Colon (tissue), 2 donors: ENCODE data around the gene ALKBH7.
"Not testable (repeated sequence)": the region's sequence is repeated elsewhere in the genome, so short reads cannot be mapped to it uniquely, and the experiment has no call there.

Experiments used
- FAIRE-seq: peaks from 2 replicates; lab custom pipeline; 2012; peaks lifted over from hg19 to GRCh38; lab: Jason Lieb, UNC
- donor health status: control.
- donor health status: control.

The ALKBH7 gene

DNA sequence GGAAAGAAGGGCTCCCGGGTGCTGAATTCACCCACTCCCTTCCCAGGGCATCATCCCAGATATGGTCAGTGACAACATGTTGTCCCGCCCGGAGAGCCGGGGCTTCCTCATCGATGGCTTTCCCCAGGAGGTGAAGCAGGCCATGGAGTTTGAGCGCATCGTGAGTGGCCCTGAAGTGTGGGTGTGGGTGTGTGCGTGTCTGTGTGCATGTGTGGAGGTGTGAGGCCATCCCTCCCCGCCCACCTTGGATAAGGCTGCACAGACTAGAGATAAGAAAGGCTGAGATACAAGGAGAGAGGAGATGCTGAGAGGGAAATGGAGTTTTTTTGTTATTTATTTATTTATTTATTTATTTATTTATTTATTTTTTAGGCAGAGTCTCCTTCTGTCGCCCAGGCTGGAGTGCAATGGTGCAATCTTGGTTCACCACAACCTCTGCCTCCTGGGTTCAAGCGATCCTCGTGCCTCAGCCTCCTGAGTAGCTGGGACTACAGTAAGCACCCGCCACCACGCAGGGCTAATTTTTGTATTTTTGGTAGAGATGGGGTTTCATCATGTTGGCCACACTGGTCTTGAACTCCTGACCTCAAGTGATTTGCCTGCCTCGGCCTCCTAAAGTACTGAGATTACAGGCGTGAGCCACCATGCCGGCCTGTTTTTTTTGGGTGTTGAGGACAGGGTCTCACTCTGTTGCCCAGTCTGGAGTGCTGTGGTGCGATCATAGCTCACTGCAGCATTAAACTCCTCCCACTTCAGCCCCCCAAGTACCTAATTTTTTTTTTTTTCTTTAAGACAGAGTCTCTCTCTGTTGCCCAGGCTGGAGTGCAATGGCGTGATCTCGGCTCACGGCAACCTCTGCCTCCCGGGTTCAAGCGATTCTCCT lies 27.7 kb downstream of the ALKBH7 start:
- FAIRE-seq: not testable (repeated sequence)

DNA sequence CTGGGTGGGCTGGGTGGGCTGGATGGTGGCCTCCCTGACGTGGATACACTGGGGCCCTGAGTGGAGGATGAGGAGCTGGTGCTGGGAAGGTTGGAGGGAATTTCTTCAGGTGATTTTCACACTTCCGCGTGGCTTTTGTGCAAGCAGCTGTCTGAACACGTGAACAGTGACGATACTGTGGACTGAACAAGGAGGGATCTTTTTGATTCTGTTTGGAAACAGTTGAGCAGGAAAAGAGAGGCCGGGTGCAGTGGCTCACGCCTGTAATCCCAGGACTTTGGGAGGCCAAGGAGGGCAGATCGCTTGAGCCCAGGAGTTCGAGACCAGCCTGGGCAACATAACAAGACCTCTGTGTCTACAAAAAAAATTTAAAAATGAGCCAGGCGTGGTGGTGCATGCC lies 29.5 kb downstream of the ALKBH7 start:
- no peak for FAIRE-seq

DNA sequence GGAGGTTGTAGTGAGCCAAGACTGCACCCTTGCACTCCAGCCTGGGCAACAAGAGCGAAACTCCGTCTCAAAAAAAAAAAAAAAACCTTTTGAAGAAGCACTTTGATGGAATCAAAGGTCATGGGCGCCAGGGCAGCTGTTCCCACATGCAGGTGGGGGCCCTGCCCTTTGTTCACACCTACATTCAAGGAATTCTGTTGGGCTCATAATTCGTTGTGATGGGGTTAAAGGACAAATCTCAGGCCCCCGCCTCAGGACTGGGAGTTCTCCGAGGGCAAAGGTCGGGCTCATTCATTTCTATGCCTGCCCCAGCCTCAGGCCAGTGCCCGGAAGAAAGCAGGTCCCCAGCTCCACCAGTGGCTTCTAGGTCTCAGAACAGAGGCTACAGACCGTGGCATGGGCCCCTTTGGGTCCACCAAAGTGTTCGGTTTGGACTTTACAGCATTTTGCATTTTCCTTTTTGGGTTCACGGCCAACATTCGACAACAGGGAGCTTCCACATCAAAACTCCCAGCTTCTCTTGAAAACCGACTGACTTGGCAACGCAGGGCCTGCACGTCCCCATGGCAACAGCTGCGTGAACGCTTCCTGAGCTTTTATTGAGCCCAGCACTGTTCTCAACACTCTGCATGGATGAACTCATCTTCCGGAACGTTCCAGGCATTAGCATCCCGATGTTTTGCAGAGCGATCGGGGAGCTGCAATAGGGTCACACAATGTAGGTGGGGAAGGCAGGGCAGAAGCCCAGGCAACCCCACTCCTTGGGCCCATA lies 30.4 kb downstream of the ALKBH7 start:
- no peak for FAIRE-seq

GRCh38 chr19:6406401-6406800 lies 33.8 kb downstream of the ALKBH7 start:
- FAIRE-seq: no peak

DNA sequence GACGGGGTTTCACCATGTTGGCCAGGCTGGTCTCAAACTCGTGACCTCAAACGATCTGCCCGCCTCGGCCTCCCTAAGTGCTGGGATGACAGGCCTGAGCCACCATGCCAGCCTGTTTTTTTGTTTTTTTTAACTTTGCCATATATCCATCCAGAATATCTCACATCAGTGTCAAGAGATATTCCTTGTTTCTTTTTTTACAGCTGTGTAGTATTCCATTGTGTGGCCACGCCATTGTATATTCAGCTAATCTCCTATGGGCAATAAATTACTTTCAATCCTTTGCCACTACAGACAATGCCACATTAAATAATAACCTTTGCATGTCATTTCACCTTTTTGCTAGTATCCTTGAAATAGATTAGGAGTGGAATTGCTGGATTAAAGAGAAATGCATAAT lies 36.8 kb downstream of the ALKBH7 start:
- FAIRE-seq: no peak

DNA sequence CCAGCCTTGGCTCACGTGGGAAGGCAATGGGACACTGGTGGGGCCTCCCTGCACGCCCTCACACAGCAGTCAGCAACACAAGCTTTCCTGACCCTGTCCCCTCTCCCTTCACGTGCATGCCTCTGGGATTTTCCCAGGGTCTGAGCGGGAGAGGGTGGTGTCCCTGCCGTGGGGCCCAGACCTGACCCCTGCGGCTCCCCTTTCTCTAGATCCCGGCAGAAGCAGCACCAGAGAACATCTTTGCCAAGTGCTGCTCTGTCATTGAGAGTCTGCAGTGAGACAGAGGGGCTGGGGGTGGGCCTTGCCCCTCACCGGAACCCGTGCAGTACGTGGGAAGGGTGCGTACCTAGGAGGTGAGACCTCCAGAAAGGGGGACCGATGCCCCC lies 39.5 kb downstream of the ALKBH7 start:
- FAIRE-seq: no peak

DNA sequence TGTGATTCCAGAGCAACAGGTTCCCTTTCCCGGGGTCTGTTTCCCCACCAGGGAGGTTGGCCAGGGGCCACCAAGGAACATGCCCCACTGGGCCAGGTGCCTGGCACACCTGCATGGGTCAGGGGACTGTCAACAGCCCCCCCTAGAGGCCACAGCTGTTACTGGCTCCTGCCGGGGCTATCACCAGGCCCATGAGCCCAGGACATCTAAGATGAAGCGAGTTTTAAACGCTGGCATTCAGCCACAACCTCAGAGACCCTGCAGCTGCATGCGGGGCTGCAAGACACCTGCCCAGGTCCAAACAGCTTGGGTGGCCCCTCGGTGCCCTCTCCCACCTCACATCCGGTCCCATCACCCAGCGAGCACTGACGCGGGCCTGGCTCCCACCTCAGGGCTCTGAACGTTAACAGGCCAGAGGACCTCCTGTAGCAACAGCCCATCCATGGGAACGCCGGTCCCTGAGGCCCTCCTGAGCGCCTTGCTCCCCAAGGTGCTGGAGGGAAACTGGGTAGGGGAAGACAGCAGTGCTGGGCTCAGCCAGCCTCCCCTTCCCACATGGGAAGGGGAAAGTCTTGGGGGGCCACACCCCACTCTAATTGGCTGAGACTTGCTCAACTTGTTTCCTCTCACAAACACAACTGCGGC lies 40.0 kb downstream of the ALKBH7 start:
- FAIRE-seq: no peak

DNA sequence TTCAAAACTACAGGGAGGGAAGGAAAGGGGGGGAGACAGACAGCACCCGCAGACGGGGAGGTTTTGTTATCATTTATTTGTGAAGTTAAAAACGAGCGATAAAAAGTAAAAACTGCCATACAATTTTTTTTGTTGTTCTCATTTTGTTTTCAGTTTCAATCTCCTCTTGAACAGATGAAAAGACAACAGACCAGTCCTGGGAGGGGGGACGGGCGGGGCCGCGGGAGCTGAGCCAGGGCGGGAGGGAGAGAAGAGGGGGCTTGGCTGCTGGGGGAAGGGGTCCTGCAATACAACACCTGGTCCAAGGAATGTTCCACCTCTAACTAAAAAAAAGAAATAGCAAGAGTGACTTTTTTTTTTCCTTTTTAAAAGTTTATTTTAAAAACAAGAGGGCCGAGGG lies 40.7 kb downstream of the ALKBH7 start:
- FAIRE-seq: no peak

- no peak for FAIRE-seq
These were observed 41.4 kb downstream of the ALKBH7 start for GRCh38 chr19:6413721-6414643.

- FAIRE-seq: no peak
These were observed 42.4 kb downstream of the ALKBH7 start for GRCh38 chr19:6414793-6415590.

DNA sequence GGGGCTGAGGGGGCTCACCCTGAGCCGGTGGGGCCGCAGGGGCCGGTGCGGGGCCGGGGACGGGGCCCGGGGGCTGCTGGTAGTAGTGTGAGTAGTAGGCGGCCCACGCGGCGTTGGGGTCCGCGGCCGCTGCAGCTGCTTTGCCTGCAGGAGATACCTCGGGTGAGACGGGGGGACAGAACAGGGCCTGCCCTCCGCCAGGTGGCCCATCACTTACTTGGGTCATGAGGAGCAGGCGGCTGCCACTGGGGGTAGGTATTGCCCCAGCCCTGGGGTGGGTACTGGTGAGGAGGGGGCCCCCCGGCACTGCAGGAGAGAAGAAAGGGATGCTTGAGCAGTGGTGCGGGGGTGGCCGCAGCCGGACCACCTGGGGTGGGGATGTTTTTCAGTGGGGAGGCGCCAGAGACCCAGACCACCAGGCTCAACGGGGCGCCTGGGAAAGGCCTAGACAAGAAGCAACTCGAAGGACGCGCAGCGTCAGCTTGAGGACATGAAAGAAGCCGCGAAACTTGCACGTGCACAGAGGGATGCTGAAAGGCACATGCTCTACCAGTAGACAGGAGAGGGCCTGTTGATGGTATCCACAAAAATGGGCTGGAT lies 43.1 kb downstream of the ALKBH7 start:
- no peak for FAIRE-seq

DNA sequence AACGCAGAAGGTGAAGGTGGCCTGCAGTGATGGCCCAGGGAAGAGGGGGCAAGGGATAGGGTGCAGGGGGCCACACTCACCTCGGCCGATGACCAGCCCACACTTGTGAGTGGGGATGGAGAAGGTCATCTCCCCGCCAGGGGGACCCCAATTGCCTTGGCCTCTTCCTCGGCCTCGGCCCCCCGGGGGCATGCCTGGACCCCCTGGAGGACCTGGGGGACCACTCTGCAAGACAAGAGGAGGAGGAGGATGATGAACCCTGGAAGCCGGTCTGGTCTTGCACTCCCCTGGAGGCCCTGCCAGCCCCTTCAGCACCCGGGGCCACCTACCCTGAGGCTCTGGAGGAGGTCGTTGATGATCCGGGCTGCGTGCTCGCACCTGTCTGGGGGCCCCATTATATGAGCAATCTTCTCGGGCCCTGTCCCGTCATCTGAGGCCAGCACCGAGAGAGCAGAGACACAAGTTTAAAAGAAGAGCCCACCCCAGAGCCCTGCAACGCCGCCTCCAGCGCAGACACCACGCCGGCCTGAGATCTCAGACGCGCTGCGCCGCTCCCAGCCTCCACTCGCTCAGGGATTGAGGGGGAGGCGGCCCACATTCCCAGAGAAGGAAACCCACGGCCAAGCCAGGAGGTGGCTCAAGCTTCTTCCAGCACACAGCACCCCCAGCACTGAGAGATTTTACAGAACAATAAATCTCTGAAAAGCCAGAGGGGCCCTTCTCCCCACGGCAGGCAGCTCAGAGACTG lies 44.2 kb downstream of the ALKBH7 start:
- FAIRE-seq: no peak

DNA sequence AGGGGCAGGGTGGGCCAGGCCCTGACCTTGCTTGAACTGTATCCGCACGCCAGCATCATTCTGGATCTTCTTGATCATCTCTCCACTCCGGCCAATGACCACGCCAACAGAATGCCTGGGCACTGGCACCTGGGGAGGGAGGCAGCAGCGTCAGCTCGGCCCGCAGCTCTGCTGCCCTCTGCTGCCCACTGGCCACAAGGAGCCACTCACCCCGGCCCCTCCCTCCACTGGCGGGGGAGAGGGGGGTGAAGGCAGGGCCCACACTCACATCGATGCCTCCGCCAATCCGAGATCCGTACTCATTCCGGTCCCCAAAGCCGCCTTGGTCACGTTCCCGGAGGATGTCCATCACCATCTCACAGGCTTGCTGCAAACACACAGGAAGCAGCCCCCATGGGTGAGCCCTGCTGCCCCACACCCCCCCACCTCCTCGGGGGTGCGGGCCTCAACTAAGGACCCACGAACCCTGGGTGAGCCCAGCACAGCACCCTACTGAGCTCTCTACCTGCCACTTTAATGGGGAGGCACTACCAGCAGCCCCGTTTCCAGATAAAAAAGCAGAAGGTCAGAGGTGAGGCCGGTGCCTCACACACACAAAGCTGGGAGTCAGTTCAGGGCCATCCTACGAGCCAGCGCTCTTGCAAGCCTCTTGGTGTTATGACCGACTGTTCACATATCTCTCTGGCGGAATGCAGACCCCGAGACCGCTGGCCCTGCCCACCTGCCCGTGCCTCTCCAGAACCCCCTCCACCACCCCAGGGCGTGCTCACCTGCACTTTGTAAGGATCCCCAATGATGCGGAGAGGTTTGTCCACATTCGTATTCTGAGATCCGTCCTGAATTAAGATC lies 45.3 kb downstream of the ALKBH7 start:
- FAIRE-seq: no peak

- FAIRE-seq: no peak
These were observed 46.0 kb downstream of the ALKBH7 start for GRCh38 chr19:6418562-6418932.

DNA sequence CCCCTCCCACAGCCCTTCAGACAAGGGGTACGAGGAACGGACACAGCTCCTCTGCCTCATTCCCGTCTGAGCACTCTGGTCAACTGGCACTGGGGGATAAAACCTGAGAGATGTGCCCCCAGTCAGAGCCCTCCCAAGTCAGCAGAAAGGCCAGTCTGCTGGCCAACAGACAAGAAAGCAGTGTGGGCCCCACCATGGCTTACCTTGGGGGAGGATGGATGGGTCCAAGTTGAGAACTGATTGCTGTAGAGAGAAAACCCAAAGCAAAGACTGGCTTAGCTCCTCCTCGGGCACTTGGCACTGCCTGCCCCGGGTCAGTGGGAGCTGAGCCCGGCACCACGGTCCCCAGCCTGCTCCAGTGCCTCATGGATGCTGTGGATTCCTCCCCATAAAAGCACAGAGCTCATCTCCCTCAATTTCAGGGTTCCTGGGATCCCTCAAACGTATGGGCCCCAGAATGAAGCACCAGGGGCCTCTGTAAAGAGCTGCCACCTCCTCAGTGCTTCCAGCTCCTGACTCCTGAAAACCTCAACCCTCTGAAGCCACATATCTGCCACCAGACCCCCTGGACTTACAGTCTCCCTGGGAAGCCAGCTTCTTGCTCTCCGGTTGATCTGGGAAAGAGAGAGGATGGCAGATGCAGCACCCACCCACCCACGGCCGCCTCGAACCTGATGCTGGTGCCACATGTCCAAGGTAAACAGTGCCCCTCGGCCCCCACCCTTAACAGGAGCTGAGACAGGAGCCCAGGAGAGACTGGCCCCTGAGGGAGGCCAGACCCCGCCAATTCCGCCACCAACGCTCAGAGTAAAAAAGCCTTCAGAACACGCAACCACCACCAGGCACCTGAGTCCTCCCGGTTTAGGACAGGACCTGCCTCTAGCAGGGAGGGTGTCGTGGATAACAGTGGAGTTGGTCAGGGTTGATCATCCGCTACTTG lies 48.8 kb downstream of the ALKBH7 start:
- no peak for FAIRE-seq

DNA sequence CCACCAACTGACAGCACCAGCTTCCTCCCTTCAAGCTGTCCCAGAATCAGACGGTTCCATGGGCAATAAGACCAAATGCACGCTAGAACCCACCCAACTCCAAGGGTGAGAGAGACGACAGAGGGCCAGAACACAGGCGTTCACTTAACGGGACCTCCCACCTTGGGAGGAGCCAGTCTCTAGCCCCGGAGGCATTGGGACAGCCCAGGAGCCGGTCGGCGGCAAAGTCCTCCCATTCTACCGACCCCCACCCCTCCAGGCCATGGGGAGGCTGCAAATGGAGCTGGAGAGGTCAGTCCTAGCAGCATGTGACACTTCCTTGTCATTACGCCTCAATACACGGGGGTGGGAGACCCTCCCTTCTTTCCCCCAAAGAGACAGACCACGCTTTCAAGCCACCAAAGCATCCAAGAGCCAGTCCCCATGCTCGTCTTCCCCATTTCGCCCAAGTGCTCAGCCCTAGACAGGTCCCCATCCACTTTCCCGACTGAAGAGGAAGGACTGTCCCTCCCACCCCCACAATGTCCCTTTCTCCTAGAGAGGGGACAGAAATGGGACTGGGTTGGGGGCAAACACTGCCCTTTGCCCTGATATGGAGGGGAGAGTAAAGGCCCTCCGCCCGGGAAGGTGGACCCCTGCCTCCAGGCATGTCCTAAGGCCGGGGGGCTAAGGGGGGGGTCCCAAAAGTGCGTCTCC lies 51.1 kb downstream of the ALKBH7 start:
- no peak for FAIRE-seq
